ENCODE measurements around the gene EDC4.

DNA sequence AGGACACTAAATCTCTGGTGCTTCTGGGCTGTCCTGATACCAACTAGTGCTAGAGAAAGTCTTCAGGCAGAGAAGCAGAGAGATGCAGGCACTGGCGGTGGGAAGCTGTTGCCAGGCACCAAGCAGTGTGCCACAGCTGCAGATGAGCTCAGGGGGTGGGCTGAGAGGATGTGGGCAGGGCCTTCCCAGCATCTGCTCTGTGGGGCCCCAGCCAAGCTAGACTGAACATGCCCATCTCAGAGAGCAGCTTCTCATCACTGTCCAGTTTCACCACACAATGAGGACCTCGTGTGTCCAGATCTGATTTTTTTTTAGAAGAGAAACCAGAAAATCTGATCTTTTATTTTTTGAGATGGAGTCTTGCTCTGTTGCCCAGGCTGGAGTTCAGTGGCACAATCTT lies 37.3 kb downstream of the EDC4 start:
- TF ChIP-seq POLR2A (IDR thresholded peaks at IDR 0.05) (no peak), EP300 (IDR thresholded peaks at IDR 0.05) (no peak)
- TF ChIP-seq, protein P1, sequence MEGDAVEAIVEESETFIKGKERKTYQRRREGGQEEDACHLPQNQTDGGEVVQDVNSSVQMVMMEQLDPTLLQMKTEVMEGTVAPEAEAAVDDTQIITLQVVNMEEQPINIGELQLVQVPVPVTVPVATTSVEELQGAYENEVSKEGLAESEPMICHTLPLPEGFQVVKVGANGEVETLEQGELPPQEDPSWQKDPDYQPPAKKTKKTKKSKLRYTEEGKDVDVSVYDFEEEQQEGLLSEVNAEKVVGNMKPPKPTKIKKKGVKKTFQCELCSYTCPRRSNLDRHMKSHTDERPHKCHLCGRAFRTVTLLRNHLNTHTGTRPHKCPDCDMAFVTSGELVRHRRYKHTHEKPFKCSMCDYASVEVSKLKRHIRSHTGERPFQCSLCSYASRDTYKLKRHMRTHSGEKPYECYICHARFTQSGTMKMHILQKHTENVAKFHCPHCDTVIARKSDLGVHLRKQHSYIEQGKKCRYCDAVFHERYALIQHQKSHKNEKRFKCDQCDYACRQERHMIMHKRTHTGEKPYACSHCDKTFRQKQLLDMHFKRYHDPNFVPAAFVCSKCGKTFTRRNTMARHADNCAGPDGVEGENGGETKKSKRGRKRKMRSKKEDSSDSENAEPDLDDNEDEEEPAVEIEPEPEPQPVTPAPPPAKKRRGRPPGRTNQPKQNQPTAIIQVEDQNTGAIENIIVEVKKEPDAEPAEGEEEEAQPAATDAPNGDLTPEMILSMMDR (IDR thresholded peaks at IDR 0.05), result no peak

All from ovary (tissue), 3 donors.